HEK293 (cell line): ENCODE measurements around the gene BRD2.

Source experiments
- BCL11B ChIP-seq: fragments of 450-650 bp; formaldehyde crosslinking; IDR thresholded peaks from 2 replicates; pipeline ENCODE4 v1.5.1; 2016; ENCODE audit warnings: low read depth, missing biosample characterization, missing genetic modification characterization
- CTCF ChIP-seq: fragments of 450-650 bp; formaldehyde crosslinking; IDR thresholded peaks from 2 replicates; pipeline ENCODE4 v1.5.1; 2016; ENCODE audit warnings: missing biosample characterization, missing genetic modification characterization
- SETDB1 ChIP-seq: IDR thresholded peaks from one replicate; pipeline ENCODE4 v1.6.1; 2017; ENCODE audit warnings: mild to moderate bottlenecking, low read length, moderate library complexity, mixed read lengths; ENCODE audit not compliant: insufficient read length
- ZBTB49 ChIP-seq: fragments of 450-650 bp; formaldehyde crosslinking; IDR thresholded peaks from 2 replicates; pipeline ENCODE4 v1.5.1; 2016; ENCODE audit warnings: missing biosample characterization, missing genetic modification characterization, low read depth
- ZEB2 ChIP-seq: fragments of 450-650 bp; formaldehyde crosslinking; IDR thresholded peaks from 2 replicates; pipeline ENCODE4 v1.5.1; 2016; ENCODE audit warnings: missing biosample characterization, missing genetic modification characterization
- ZNF10 ChIP-seq: fragments of 450-650 bp; formaldehyde crosslinking; IDR thresholded peaks from 2 replicates; pipeline ENCODE4 v1.5.1; 2017; ENCODE audit warnings: missing biosample characterization, missing genetic modification characterization
- ZNF132 ChIP-seq: fragments of 450-650 bp; formaldehyde crosslinking; IDR thresholded peaks from 2 replicates; pipeline ENCODE4 v1.5.1; 2017; ENCODE audit warnings: missing biosample characterization, missing genetic modification characterization, borderline replicate concordance
- ZNF274 ChIP-seq, 2 experiments: fragments of 200-500 bp in 1 of 2; fragments of 450-650 bp in 1 of 2; sonication (Bioruptor generic) in 1 of 2; formaldehyde crosslinking in 1 of 2; IDR thresholded peaks; 2 replicates each; pipeline versions ENCODE4 v1.5.1 to v1.6.1; 2014 to 2016; ENCODE audit warnings: borderline replicate concordance in 1 of 2, inconsistent platforms in 1 of 2, low read length in 1 of 2, missing biosample characterization in 1 of 2, missing genetic modification characterization in 1 of 2
- ZNF510 ChIP-seq: fragments of 450-650 bp; formaldehyde crosslinking; IDR thresholded peaks from 2 replicates; pipeline ENCODE4 v1.5.1; 2018; ENCODE audit warnings: mild to moderate bottlenecking, missing genetic modification characterization, missing biosample characterization; ENCODE audit not compliant: insufficient replicate concordance
- TF ChIP-seq, protein P1 (sequence below): fragments of 450-650 bp; formaldehyde crosslinking; IDR thresholded peaks from 2 replicates; pipeline ENCODE4 v1.5.1; 2016; ENCODE audit warnings: missing biosample characterization, missing genetic modification characterization
- TF ChIP-seq, protein P2 (sequence below): fragments of 450-650 bp; formaldehyde crosslinking; IDR thresholded peaks from 2 replicates; pipeline ENCODE4 v1.5.1; 2016; ENCODE audit warnings: missing biosample characterization, missing genetic modification characterization

DNA sequence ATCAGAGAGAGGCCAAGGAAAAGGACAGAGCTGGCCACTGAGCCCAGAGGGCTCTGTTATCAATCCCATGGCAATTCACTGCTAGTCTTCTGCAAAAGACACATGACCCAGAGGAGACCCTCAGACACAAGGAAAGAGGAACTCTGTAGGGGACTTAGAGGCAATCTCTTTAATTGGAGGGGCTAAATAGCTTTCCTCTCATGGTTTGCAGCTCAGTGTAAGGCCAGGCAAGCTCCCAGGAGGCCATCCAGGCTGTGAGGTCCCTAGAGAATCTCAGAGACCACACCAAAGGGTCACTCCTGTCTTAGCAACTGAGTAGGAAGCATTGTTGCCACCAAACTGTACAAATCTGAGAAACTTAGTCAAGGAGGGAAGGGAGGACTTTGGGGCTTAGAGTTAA, 51.0 kb downstream of the BRD2 start:
- no peak for TF ChIP-seq CTCF
- TF ChIP-seq, protein P1, sequence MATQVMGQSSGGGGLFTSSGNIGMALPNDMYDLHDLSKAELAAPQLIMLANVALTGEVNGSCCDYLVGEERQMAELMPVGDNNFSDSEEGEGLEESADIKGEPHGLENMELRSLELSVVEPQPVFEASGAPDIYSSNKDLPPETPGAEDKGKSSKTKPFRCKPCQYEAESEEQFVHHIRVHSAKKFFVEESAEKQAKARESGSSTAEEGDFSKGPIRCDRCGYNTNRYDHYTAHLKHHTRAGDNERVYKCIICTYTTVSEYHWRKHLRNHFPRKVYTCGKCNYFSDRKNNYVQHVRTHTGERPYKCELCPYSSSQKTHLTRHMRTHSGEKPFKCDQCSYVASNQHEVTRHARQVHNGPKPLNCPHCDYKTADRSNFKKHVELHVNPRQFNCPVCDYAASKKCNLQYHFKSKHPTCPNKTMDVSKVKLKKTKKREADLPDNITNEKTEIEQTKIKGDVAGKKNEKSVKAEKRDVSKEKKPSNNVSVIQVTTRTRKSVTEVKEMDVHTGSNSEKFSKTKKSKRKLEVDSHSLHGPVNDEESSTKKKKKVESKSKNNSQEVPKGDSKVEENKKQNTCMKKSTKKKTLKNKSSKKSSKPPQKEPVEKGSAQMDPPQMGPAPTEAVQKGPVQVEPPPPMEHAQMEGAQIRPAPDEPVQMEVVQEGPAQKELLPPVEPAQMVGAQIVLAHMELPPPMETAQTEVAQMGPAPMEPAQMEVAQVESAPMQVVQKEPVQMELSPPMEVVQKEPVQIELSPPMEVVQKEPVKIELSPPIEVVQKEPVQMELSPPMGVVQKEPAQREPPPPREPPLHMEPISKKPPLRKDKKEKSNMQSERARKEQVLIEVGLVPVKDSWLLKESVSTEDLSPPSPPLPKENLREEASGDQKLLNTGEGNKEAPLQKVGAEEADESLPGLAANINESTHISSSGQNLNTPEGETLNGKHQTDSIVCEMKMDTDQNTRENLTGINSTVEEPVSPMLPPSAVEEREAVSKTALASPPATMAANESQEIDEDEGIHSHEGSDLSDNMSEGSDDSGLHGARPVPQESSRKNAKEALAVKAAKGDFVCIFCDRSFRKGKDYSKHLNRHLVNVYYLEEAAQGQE, result no peak
- no peak for TF ChIP-seq ZNF132 (tag by site-specific recombination)
- no peak for TF ChIP-seq ZNF274 (IDR thresholded peaks at IDR 0.05; ENCODE audit: low read length)
- no peak for TF ChIP-seq ZNF274 (tag by site-specific recombination; IDR thresholded peaks at IDR 0.05; ENCODE audit: borderline replicate concordance)
- no peak for TF ChIP-seq ZNF510
- TF ChIP-seq ZNF10, result no peak
- no peak for TF ChIP-seq SETDB1
- TF ChIP-seq ZBTB49, result no peak
- no peak for TF ChIP-seq ZEB2 (tag by site-specific recombination)
- no peak for TF ChIP-seq BCL11B (tag by site-specific recombination)
- TF ChIP-seq, protein P2, sequence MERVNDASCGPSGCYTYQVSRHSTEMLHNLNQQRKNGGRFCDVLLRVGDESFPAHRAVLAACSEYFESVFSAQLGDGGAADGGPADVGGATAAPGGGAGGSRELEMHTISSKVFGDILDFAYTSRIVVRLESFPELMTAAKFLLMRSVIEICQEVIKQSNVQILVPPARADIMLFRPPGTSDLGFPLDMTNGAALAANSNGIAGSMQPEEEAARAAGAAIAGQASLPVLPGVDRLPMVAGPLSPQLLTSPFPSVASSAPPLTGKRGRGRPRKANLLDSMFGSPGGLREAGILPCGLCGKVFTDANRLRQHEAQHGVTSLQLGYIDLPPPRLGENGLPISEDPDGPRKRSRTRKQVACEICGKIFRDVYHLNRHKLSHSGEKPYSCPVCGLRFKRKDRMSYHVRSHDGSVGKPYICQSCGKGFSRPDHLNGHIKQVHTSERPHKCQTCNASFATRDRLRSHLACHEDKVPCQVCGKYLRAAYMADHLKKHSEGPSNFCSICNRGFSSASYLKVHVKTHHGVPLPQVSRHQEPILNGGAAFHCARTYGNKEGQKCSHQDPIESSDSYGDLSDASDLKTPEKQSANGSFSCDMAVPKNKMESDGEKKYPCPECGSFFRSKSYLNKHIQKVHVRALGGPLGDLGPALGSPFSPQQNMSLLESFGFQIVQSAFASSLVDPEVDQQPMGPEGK (tag by site-specific recombination), result no peak
